ENCODE results near the gene ATP8B1.

The ATP8B1 gene

DNA sequence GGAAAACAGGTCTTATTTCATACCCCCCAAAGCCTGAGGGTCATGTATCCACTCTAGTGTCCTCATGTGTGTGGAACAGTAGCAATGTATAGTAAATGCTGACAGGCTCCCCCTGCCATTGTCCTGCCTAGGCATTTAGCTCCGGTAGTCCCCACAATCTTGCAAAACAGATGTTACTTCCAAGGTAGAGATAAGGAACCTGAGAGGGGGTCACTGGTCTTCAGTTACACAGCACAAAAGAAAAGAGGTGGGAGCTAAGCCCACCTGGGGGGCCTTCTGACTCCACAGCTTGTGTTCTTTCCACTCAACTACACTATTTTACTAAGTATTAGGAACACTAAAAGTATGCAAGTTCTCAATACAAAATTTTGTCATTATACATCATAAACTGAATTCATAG, 199.2 kb downstream of the ATP8B1 start:
- in situ Hi-C loops (cut with HindIII; ENCODE audit: low pct_ligation_motif_present, low pct_unique_long_range_greater_than_20kb, low sequenced_read_pairs) = no loop called here

More for the DNA sequence above, 199.2 kb downstream of the ATP8B1 start:
- no peak for DNase-seq
